Measurements from ENCODE around the gene KDM4C. TPM values are rescaled to one million over a fixed set of nuclear protein-coding genes. Genes with fewer than 3 reads are reported as not detected.
A peak's percentile ranks its signal among the peaks of the same experiment; 100 is the strongest.

KDM4C gene
- total RNA-seq = 50.1 and 50.7 TPM in 2 replicates

- H3K36me3 ChIP-seq (ENCODE audit: insufficient read depth, low read length) = no peaks in the 10 kb centered on the region
- peaks cover 40% of the 10 kb centered on the region for H3K79me2 ChIP-seq (ENCODE audit: insufficient read depth, low read length)
- H3K4me1 ChIP-seq (ENCODE audit: insufficient read depth, low read length) = peaks cover 14% of the 10 kb centered on the region
- DNase-seq (ENCODE audit: insufficient read length, low spot score, missing footprints) = peak; percentile 99
- peaks cover 17% of the 10 kb centered on the region for H4K20me1 ChIP-seq (ENCODE audit: insufficient read depth, low read length)
- H3K9me3 ChIP-seq (ENCODE audit: low read depth, low read length) = no peaks in the 10 kb centered on the region
- peak within 1 kb of the TSS; percentile 99 for H3K4me3 ChIP-seq (ENCODE audit: insufficient read depth, low read length)
- TF ChIP-seq, protein P1, sequence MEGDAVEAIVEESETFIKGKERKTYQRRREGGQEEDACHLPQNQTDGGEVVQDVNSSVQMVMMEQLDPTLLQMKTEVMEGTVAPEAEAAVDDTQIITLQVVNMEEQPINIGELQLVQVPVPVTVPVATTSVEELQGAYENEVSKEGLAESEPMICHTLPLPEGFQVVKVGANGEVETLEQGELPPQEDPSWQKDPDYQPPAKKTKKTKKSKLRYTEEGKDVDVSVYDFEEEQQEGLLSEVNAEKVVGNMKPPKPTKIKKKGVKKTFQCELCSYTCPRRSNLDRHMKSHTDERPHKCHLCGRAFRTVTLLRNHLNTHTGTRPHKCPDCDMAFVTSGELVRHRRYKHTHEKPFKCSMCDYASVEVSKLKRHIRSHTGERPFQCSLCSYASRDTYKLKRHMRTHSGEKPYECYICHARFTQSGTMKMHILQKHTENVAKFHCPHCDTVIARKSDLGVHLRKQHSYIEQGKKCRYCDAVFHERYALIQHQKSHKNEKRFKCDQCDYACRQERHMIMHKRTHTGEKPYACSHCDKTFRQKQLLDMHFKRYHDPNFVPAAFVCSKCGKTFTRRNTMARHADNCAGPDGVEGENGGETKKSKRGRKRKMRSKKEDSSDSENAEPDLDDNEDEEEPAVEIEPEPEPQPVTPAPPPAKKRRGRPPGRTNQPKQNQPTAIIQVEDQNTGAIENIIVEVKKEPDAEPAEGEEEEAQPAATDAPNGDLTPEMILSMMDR (IDR thresholded peaks at IDR 0.05; ENCODE audit: extremely low read depth, low read depth, low read length) = no peak
- H2AFZ ChIP-seq (ENCODE audit: low read length) = peak within 1 kb of the TSS; percentile 99
- no peaks in the 10 kb centered on the region for H3K27me3 ChIP-seq (ENCODE audit: insufficient read depth, low read length)
- peak within 1 kb of the TSS; percentile 98 for H3K27ac ChIP-seq (ENCODE audit: low read depth, low read length)
- peak within 1 kb of the TSS; percentile 92 for H3K4me2 ChIP-seq (ENCODE audit: insufficient read depth, low read length)
These were observed at the start of gene KDM4C for GRCh38 chr9:6757456-6758247. TSS of gene KDM4C (plus strand) at chr9:6757973. CDS start at chr9:6792989, 35,016 bp downstream.

- H3K36me3 ChIP-seq (ENCODE audit: insufficient read depth, low read length) = no peaks in the 10 kb centered on the region
- no peaks in the 10 kb centered on the region for H3K4me1 ChIP-seq (ENCODE audit: insufficient read depth, low read length)
- no peaks in the 10 kb centered on the region for H3K9me3 ChIP-seq (ENCODE audit: low read depth, low read length)
- no peaks in the 10 kb centered on the region for H3K27me3 ChIP-seq (ENCODE audit: insufficient read depth, low read length)
- DNase-seq (ENCODE audit: insufficient read length, low spot score, missing footprints) = no peak
- no peaks in the 10 kb centered on the region for H3K79me2 ChIP-seq (ENCODE audit: insufficient read depth, low read length)
- TF ChIP-seq, protein P1 (IDR thresholded peaks at IDR 0.05; ENCODE audit: extremely low read depth, low read depth, low read length) = no peak
- H2AFZ ChIP-seq (ENCODE audit: low read length) = no peak overlapping the region
- H3K4me2 ChIP-seq (ENCODE audit: insufficient read depth, low read length) = no peak overlapping the region
- H4K20me1 ChIP-seq (ENCODE audit: insufficient read depth, low read length) = no peaks in the 10 kb centered on the region
- no peak overlapping the region for H3K27ac ChIP-seq (ENCODE audit: low read depth, low read length)
- no peak overlapping the region for H3K4me3 ChIP-seq (ENCODE audit: insufficient read depth, low read length)
These were observed 49.0 kb upstream of the KDM4C start for GRCh38 chr9:6708732-6709131.

GRCh38 chr9:6711403-6711802 lies 46.4 kb upstream of the KDM4C start:
- no peaks in the 10 kb centered on the region for H4K20me1 ChIP-seq (ENCODE audit: insufficient read depth, low read length)
- no peak overlapping the region for H3K4me3 ChIP-seq (ENCODE audit: insufficient read depth, low read length)
- no peaks in the 10 kb centered on the region for H3K36me3 ChIP-seq (ENCODE audit: insufficient read depth, low read length)
- H3K4me2 ChIP-seq (ENCODE audit: insufficient read depth, low read length) = no peak overlapping the region
- peak overlapping the region; percentile 56 for H2AFZ ChIP-seq (ENCODE audit: low read length)
- no peaks in the 10 kb centered on the region for H3K79me2 ChIP-seq (ENCODE audit: insufficient read depth, low read length)
- H3K9me3 ChIP-seq (ENCODE audit: low read depth, low read length) = no peaks in the 10 kb centered on the region
- DNase-seq (ENCODE audit: insufficient read length, low spot score, missing footprints) = peak; percentile 18
- H3K4me1 ChIP-seq (ENCODE audit: insufficient read depth, low read length) = no peaks in the 10 kb centered on the region
- H3K27me3 ChIP-seq (ENCODE audit: insufficient read depth, low read length) = no peaks in the 10 kb centered on the region
- TF ChIP-seq, protein P1 (IDR thresholded peaks at IDR 0.05; ENCODE audit: extremely low read depth, low read depth, low read length) = no peak
- H3K27ac ChIP-seq (ENCODE audit: low read depth, low read length) = no peak overlapping the region

GRCh38 chr9:6712041-6712440 lies 45.7 kb upstream of the KDM4C start:
- H3K4me1 ChIP-seq (ENCODE audit: insufficient read depth, low read length) = no peaks in the 10 kb centered on the region
- no peak overlapping the region for H3K4me3 ChIP-seq (ENCODE audit: insufficient read depth, low read length)
- no peaks in the 10 kb centered on the region for H4K20me1 ChIP-seq (ENCODE audit: insufficient read depth, low read length)
- no peak for DNase-seq (ENCODE audit: insufficient read length, low spot score, missing footprints)
- H3K9me3 ChIP-seq (ENCODE audit: low read depth, low read length) = no peaks in the 10 kb centered on the region
- no peaks in the 10 kb centered on the region for H3K27me3 ChIP-seq (ENCODE audit: insufficient read depth, low read length)
- no peaks in the 10 kb centered on the region for H3K36me3 ChIP-seq (ENCODE audit: insufficient read depth, low read length)
- TF ChIP-seq, protein P1 (IDR thresholded peaks at IDR 0.05; ENCODE audit: extremely low read depth, low read depth, low read length) = no peak
- no peaks in the 10 kb centered on the region for H3K79me2 ChIP-seq (ENCODE audit: insufficient read depth, low read length)
- H3K27ac ChIP-seq (ENCODE audit: low read depth, low read length) = no peak overlapping the region
- H3K4me2 ChIP-seq (ENCODE audit: insufficient read depth, low read length) = no peak overlapping the region
- no peak overlapping the region for H2AFZ ChIP-seq (ENCODE audit: low read length)

All from osteoblast (primary cell).